Esophagus squamous epithelium (tissue), 4 donors: ENCODE results near the gene LAMTOR4.

ENCODE experiments used
- CTCF ChIP-seq, 6 experiments: fragments of 450-650 bp in 4 of 6; fragments of 200-600 bp in 2 of 6; sonication (generic) in 2 of 6; IDR thresholded peaks; one replicate each; pipeline ENCODE4 v1.5.1; 2016 to 2019; ENCODE audit warnings: antibody characterized with exemption in 6 of 6, mild to moderate bottlenecking in 4 of 6, moderate library complexity in 4 of 6
- POLR2A ChIP-seq, 4 donors: fragments of 450-650 bp; IDR thresholded peaks; one replicate each; pipeline ENCODE4 v1.6.1; 2017; ENCODE audit warnings: antibody characterized with exemption in 4 of 4, mild to moderate bottlenecking in 4 of 4, moderate library complexity in 3 of 4

- no peak for TF ChIP-seq CTCF (IDR thresholded peaks at IDR 0.05)
- no peak for TF ChIP-seq POLR2A (IDR thresholded peaks at IDR 0.05)
Observed at GRCh38 chr7:100200693-100201092, 52.0 kb downstream of the LAMTOR4 start.
